PFSK-1 (cell line): Measurements from ENCODE around the gene ATAT1.
A peak's percentile ranks its signal among the peaks of the same experiment; 100 is the strongest.

Source experiments
- FOXP2 ChIP-seq: optimal IDR thresholded peaks from 2 replicates; pipeline ENCODE3; 2011; ENCODE audit warnings: borderline replicate concordance, control low read depth, inconsistent platforms; ENCODE audit not compliant: insufficient read depth; ENCODE audit errors: extremely low read length, extremely low read depth
- POLR2AphosphoS5 ChIP-seq: IDR thresholded peaks from 2 replicates; pipeline ENCODE4 v1.6.1; 2012; ENCODE audit warnings: low read depth, mild to moderate bottlenecking, control low read depth, low read length, moderate library complexity
- SIN3A ChIP-seq: IDR thresholded peaks from 2 replicates; pipeline ENCODE4 v1.6.1; 2012; ENCODE audit warnings: mild to moderate bottlenecking, low read length, moderate library complexity, borderline replicate concordance; ENCODE audit not compliant: insufficient read depth
- TAF1 ChIP-seq: IDR thresholded peaks from 2 replicates; pipeline ENCODE4 v1.6.1; 2012; ENCODE audit warnings: low read length, control low read depth, borderline replicate concordance; ENCODE audit not compliant: insufficient read depth
- TF ChIP-seq, protein P1 (sequence below), 2 experiments: IDR thresholded peaks; 2 replicates each; pipeline versions ENCODE4 v1.6.1 to v1.8.0; 2011 to 2012; ENCODE audit warnings: low read depth in 2 of 2, low read length in 2 of 2, control low read depth in 1 of 2, inconsistent platforms in 1 of 2, mild to moderate bottlenecking in 1 of 2, moderate library complexity in 1 of 2; ENCODE audit not compliant: insufficient read depth in 1 of 2

ATAT1 gene

DNA sequence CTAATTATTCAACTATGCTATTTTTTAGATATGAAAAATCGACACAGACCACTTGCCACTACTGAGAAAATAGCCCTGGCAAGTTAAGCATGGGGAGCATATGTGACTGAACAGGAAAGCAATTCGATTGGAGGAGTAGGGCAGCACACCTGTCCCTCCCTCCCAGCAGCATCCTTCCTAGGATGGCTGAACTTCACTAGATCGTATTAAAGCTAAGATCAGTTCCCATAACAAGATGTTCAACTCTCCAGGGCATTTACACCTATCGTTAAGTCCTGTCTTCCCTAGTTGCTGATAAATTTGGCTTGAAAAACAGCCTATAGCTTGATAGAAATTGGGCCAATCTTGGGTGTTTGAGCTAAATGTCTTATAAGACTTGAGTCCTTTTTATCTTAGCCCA lies 16.6 kb upstream of the ATAT1 start:
- TF ChIP-seq, protein P1, sequence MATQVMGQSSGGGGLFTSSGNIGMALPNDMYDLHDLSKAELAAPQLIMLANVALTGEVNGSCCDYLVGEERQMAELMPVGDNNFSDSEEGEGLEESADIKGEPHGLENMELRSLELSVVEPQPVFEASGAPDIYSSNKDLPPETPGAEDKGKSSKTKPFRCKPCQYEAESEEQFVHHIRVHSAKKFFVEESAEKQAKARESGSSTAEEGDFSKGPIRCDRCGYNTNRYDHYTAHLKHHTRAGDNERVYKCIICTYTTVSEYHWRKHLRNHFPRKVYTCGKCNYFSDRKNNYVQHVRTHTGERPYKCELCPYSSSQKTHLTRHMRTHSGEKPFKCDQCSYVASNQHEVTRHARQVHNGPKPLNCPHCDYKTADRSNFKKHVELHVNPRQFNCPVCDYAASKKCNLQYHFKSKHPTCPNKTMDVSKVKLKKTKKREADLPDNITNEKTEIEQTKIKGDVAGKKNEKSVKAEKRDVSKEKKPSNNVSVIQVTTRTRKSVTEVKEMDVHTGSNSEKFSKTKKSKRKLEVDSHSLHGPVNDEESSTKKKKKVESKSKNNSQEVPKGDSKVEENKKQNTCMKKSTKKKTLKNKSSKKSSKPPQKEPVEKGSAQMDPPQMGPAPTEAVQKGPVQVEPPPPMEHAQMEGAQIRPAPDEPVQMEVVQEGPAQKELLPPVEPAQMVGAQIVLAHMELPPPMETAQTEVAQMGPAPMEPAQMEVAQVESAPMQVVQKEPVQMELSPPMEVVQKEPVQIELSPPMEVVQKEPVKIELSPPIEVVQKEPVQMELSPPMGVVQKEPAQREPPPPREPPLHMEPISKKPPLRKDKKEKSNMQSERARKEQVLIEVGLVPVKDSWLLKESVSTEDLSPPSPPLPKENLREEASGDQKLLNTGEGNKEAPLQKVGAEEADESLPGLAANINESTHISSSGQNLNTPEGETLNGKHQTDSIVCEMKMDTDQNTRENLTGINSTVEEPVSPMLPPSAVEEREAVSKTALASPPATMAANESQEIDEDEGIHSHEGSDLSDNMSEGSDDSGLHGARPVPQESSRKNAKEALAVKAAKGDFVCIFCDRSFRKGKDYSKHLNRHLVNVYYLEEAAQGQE (IDR thresholded peaks at IDR 0.05; ENCODE audit: insufficient read depth in 1 of 2, low read depth in 2 of 2, low read length in 2 of 2), result no peak
- TF ChIP-seq TAF1, result no peak
- no peak; the same call in 1 of the 2 replicates for TF ChIP-seq POLR2AphosphoS5

DNA sequence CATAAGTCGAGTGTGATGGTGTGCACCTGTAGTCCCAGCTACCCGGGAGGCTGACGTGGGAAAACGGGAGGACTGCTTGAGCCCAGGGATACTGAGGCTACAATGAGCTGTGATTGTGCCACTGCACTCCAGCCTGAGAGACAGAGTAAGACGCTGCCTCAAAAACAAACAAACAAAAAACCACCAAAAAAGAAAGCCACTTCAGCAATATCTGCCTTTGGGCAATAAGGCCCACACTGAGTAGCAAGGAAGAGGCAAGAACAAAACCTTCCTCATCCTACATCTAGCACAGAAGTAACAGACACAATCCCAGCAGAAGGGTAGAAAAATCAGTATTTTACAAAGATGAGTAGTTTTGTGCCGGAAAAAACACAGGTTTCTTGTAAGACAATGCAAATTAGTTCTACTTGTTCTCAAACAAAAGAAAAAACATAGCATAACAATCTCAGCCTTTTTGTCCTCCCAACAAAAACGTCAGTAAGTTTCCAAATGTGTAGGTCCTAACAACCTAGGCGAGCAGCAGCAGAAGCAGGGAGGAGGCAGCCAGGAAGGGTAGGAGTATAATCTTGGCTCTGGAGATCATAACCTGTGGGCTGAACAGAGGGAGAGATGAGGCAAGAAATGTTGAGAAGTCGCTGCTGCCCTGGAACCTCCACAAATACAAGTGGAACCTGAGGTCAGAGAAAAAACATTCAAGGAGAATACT lies 15.4 kb upstream of the ATAT1 start:
- TF ChIP-seq FOXP2 (no peak), POLR2AphosphoS5 (peak; percentile 4; the same call in 1 of the 2 replicates)

DNA sequence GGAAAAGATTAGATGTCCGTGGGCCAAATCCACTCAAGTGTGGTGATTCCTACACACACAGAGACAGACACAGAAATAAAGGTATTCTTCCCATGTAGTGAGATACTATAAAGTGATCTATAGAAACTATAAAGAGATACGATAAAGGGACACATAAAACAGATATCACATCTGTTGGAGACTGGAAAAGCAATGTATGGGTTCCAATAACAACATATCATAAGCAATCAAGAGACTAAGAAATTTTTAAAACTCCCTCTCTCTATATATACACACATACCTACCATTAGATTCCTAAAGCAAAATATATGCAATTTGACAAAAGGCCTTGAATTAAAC lies 14.8 kb upstream of the ATAT1 start:
- TF ChIP-seq POLR2AphosphoS5 (no peak), TAF1 (no peak), SIN3A (no peak), FOXP2 (no peak)
- TF ChIP-seq, protein P1 (IDR thresholded peaks at IDR 0.05; ENCODE audit: insufficient read depth in 1 of 2, low read depth in 2 of 2, low read length in 2 of 2), result no peak

DNA sequence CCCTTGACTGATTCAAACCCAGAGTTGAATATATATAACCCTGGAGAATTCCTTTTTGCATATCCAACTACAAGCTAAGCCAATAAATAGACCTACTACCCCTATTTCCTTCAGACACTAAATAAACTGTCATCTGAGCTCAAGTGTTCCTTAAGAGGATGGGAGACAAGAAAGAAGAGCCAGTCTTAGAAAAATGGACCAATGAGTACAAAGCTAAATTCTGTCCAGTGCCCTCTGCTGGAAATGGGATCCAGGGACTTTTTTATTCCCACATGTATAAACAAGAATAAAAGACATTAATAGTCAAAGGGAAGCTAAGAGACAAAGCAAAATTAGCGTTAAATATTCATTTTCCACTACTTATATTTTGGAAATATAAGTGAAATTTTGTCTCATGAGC lies 14.5 kb upstream of the ATAT1 start:
- TF ChIP-seq FOXP2 (no peak), POLR2AphosphoS5 (no peak)
- TF ChIP-seq, protein P1 (IDR thresholded peaks at IDR 0.05; ENCODE audit: insufficient read depth in 1 of 2, low read depth in 2 of 2, low read length in 2 of 2), result no peak

DNA sequence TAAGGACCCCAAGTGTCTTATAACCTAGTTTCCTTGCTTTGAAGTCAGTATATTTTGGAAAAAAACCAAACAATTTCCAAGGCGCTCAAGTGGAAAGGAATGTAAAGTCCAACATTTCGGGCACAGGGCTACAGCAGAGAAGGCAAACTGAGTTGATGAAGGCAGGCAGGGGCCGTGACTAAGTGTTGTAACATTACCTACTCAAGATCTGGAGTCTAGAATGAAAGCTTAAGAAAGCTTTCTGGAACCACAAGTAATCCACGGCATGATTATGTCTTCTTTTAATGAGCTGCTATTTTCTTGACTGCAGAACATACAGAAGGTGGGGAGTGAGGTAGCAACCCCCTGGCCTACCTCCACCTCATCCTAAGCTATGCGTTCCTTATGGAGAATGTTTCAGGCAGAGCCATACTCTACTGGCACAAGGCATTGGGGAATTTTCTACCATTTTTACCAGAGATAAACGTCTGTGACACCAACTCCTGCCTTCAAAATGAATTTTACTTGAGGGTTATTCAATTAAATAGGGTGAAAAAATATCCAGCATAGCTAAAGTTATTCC lies 13.9 kb upstream of the ATAT1 start:
- no peak for TF ChIP-seq SIN3A
- TF ChIP-seq POLR2AphosphoS5, result peak; percentile 82

DNA sequence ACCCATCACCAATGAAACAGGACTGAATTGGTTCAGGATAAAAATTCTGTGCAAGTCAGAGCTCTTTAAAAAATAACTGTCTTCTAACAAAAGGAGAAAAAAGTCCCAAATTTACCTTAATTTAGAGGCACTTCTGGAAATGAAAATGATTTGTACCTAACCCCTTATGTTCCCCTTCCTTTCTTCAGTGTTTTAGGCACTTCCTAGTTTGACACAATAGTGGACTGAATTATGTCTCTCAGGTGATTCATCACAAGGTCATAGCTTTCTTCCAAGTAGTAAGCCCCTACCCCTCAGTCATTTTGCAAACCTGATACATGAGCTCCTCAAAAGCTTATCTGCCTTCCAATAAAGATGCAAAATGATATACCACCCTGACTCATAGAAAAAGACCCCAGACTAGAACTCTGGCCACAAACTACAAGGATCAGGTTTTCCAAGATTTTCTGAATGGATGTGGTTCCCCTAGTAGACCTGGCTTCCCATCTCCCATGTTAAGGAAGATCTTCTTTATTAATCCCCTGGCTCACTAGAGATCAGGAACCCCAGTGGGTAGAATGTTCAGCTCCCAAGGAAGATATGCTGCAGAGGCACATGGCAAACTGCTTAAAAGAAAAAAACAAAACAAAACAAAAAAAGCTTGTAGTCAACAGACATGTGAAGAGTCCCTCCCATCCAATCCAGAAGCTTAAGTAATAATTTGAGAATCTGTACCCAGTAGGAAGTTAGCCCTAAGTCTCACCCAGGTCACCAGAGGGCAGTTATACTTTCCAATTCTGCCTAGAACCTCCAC lies 13.2 kb upstream of the ATAT1 start:
- TF ChIP-seq SIN3A (no peak), TAF1 (peak; percentile 11; the same call in 1 of the 2 replicates), POLR2AphosphoS5 (no peak; the same call in none of the 2 replicates), FOXP2 (no peak)
- TF ChIP-seq, protein P1 (IDR thresholded peaks at IDR 0.05; ENCODE audit: insufficient read depth in 1 of 2, low read depth in 2 of 2, low read length in 2 of 2), result no peak
